ENCODE results near the gene TMEM248. TPM values are rescaled to one million over a fixed set of nuclear protein-coding genes. Genes with fewer than 3 reads are reported as not detected.
A peak's percentile ranks its signal among the peaks of the same experiment; 100 is the strongest.

The TMEM248 gene, protein sequence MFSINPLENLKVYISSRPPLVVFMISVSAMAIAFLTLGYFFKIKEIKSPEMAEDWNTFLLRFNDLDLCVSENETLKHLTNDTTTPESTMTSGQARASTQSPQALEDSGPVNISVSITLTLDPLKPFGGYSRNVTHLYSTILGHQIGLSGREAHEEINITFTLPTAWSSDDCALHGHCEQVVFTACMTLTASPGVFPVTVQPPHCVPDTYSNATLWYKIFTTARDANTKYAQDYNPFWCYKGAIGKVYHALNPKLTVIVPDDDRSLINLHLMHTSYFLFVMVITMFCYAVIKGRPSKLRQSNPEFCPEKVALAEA
- total RNA-seq (2016; rRNA removed; fragmentation: Illumina TruSeq; extraction: Trizol) (34.7 and 54.3 TPM in 2 replicates), polyA plus RNA-seq (2011; rRNA removed) (108 and 109 TPM in 2 replicates), polyA minus RNA-seq (2011; rRNA and poly(A)+ RNA removed; ENCODE audit: low replicate concordance) (344 and 346 TPM in 2 replicates), Bru-seq, nascent RNA (percentile 76 among the genes with signal in this experiment), BruChase-seq, experiment 1, labeled RNA remaining after a 6-hour chase (percentile 93 among the genes with signal in this experiment), BruChase-seq, experiment 2, labeled RNA remaining after a 2-hour chase (percentile 87 among the genes with signal in this experiment)
- total RNA-seq (2016; cell fraction: cytosol; rRNA removed; fragmentation: Illumina TruSeq; extraction: Trizol; ENCODE audit: low read depth): 30.6 and 37.1 TPM in 2 replicates
- 29.9 and 47.7 TPM in 2 replicates for total RNA-seq (2016; cell fraction: insoluble cytoplasmic fraction; rRNA removed; fragmentation: Illumina TruSeq; extraction: Trizol)
- 57.4 and 75.9 TPM in 2 replicates for total RNA-seq (2016; cell fraction: membrane; rRNA removed; fragmentation: Illumina TruSeq; extraction: Trizol)
- total RNA-seq (2016; cell fraction: nucleus; rRNA removed; fragmentation: Illumina TruSeq; extraction: Trizol): 37.8 and 43.1 TPM in 2 replicates
- polyA plus RNA-seq (2011; cell fraction: cytosol; rRNA removed): 93.8 and 126 TPM in 2 replicates
- 77.0 and 77.8 TPM in 2 replicates for polyA plus RNA-seq (2011; cell fraction: nucleus; rRNA removed)
- polyA plus RNA-seq (2012): 33.0 and 33.6 TPM in 2 replicates
- polyA plus RNA-seq (2016; cell fraction: cytosol; fragmentation: Illumina TruSeq; extraction: Trizol; ENCODE audit: low read depth): 39.8 and 58.7 TPM in 2 replicates
- 42.2 and 44.2 TPM in 2 replicates for polyA plus RNA-seq (2016; cell fraction: insoluble cytoplasmic fraction; fragmentation: Illumina TruSeq; extraction: Trizol; ENCODE audit: low read depth)
- 71.5 and 81.1 TPM in 2 replicates for polyA plus RNA-seq (2016; cell fraction: membrane; fragmentation: Illumina TruSeq; extraction: Trizol; ENCODE audit: low read depth)
- polyA plus RNA-seq (2016; cell fraction: nucleus; fragmentation: Illumina TruSeq; extraction: Trizol; ENCODE audit: insufficient read depth, low read depth): 66.2 and 69.8 TPM in 2 replicates
- 58.0 and 58.5 TPM in 2 replicates for polyA minus RNA-seq (2011; cell fraction: cytosol; rRNA and poly(A)+ RNA removed)
- polyA minus RNA-seq (2011; cell fraction: nucleus; rRNA and poly(A)+ RNA removed): 42.7 and 51.5 TPM in 2 replicates
- long read RNA-seq, experiment 1, full-length matches to known transcripts: 17 of 27 reads
- long read RNA-seq, experiment 1, partial matches to known transcripts: 4 of 27 reads
- long read RNA-seq, experiment 1, other reads (novel, unspliced or antisense): 6 of 27 reads
- long read RNA-seq, experiment 2, full-length matches to known transcripts: 44 of 117 reads
- long read RNA-seq, experiment 2, partial matches to known transcripts: 18 of 117 reads
- long read RNA-seq, experiment 2, other reads (novel, unspliced or antisense): 55 of 117 reads

DNA sequence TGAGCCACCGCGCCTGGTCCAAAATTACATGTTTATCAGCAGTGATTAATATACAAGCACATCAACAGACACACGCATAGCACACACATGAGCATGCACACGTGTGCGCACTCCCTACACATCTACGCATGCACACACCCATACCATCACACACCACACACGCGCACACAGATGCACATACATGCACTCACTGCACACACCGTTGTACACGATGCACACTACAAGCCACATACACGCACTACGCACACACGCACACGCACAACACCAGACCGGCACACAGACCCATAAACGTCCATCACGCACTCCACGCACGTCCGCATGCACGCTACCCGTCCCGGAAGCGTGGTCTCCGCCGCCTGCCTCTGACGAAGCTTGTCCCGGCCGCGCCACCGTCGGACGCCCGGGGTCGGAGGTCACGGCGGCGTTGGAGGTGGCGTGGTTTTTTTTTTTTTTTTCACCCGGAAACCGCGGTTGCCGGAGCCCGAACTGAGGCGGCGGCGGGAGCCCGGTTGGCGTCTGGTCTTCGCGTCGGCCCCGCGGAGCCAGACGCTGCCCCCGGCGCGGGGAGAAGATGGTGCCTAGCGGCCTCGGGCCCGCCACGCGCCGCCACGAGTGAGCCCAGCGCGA lies at the start of gene TMEM248:
Gene TMEM248, plus strand, starts transcription at position 457 of the 627 bp plus-strand sequence. CDS start 20,641 bp downstream, outside the sequence.
- Histone ChIP-seq H3K9ac (ENCODE audit: insufficient read depth, low read depth, low read length) (peak within 1 kb of the TSS; percentile 98), H3K4me3 (replicated peaks in 1 of 3; ENCODE audit: insufficient read depth in 1 of 3, low read depth in 2 of 3, low read length in 3 of 3) (peak within 1 kb of the TSS; percentile 74 to 98 (median 88)), H4K20me1 (ENCODE audit: insufficient read depth, low read length) (no peaks in the 10 kb centered on the region), H3K27ac (ENCODE audit: extremely low read length, insufficient read depth, low read length) (peak within 1 kb of the TSS; percentile 52), H3K4me1 (ENCODE audit: insufficient read depth, low read length) (peaks cover 40% of the 10 kb centered on the region), H3K9me3 (ENCODE audit: low read length) (no peaks in the 10 kb centered on the region), H2AFZ (ENCODE audit: low read length) (peak within 1 kb of the TSS; percentile 65), H3K79me2 (ENCODE audit: insufficient read depth, low read length) (peaks cover 40% of the 10 kb centered on the region), H3K36me3 (replicated peaks in 1 of 2; ENCODE audit: control insufficient read depth in 1 of 2, insufficient read depth in 2 of 2, low read length in 2 of 2) (no peaks in the 10 kb centered on the region; a peak in 2 of 5 replicates), H3K27me3 (ENCODE audit: control insufficient read depth in 1 of 2, insufficient read depth in 2 of 2, low read length in 2 of 2) (no peaks in the 10 kb centered on the region; a peak in 1 of 5 replicates), H3K4me2 (ENCODE audit: low read depth, low read length) (peak within 1 kb of the TSS; percentile 92)
- ChIA-PET CTCF (ENCODE audit: low intra/inter-chr PET ratio, low total read pairs) (no interaction called here), POLR2A (interaction anchor here (0.7 to 1.5 kb wide), 7 partner anchors 9 to 76 kb away, joined by 3 to 10 read pairs (median 3); partner anchors contain the start of genes SBDS and TYW1)
- peak; percentile 54 for FAIRE-seq
- under 1% methylated on average over 16 of the region's 67 CpGs for WGBS (ENCODE audit: low lambda C conversion rate)
- DNase-seq (ENCODE audit: low spot score): peak; percentile 69
- intact Hi-C loops (cut with micrococcal nuclease; ENCODE audit: unreplicated experiment) (no loop called here), in situ Hi-C loops (cut with HindIII; ENCODE audit: extremely low pct_ligation_motif_present, low pct_unique_long_range_greater_than_20kb) (no loop called here)
- peak; percentile 89 for ATAC-seq
- TSS peak; percentile 87 for BruUV-seq (replicated peaks)
- TF ChIP-seq NONO (IDR thresholded peaks at IDR 0.05) (no peak; the same call in 1 of the 2 replicates), NONO (CRISPR knock-in tag; conservative IDR thresholded peaks at IDR 0.05) (peak; percentile 97), ZNF12 (CRISPR knock-in tag; IDR thresholded peaks at IDR 0.05) (peak; percentile 41; the same call in 1 of the 2 replicates), KLF13 (CRISPR knock-in tag; IDR thresholded peaks at IDR 0.05) (0 out of 2 replicates have a peak, but pooled peaks have one; percentile 80)
- TF ChIP-seq, protein P1, sequence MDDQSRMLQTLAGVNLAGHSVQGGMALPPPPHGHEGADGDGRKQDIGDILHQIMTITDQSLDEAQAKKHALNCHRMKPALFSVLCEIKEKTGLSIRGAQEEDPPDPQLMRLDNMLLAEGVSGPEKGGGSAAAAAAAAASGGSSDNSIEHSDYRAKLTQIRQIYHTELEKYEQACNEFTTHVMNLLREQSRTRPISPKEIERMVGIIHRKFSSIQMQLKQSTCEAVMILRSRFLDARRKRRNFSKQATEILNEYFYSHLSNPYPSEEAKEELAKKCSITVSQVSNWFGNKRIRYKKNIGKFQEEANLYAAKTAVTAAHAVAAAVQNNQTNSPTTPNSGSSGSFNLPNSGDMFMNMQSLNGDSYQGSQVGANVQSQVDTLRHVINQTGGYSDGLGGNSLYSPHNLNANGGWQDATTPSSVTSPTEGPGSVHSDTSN (CRISPR knock-in tag; IDR thresholded peaks at IDR 0.05; ENCODE audit: borderline replicate concordance): no peak
